ENCODE data around the gene DEFB132. TPM values are rescaled to one million over a fixed set of nuclear protein-coding genes. Genes with fewer than 3 reads are reported as not detected.

The DEFB132 gene
- total and polyA plus RNA-seq, 2 of the 8 experiments (the other 6 are each of a cell fraction or from before 2014, with no cell fraction given) = not detected

- 0 out of 2 replicates have a peak, but pooled peaks have one; percentile 15 for TF ChIP-seq TEAD4 (IDR thresholded peaks at IDR 0.05; ENCODE audit: low read depth, low read length)
- no peak for TF ChIP-seq RNF2 (IDR thresholded peaks at IDR 0.05; ENCODE audit: borderline replicate concordance, low read depth, low read length, missing control alignments, poor library complexity, severe bottlenecking)
- 0 out of 2 replicates have a peak, but pooled peaks have one; percentile 31 for TF ChIP-seq SP1 (IDR thresholded peaks at IDR 0.05; ENCODE audit: low read depth, low read length)
- Histone ChIP-seq H2BK12ac (ENCODE audit: low read depth, low read length) (no peak overlapping the region), H4K5ac (ENCODE audit: insufficient read length, low read depth, low read length) (no peak overlapping the region), H3K18ac (ENCODE audit: extremely low read depth, low read length) (no peak overlapping the region), H2AFZ (ENCODE audit: low read length) (no peak overlapping the region), H3K56ac (replicated peaks; ENCODE audit: insufficient read length, low read depth, low read length) (no peak overlapping the region), H2AK5ac (ENCODE audit: low read depth, low read length) (0 out of 2 replicates have a peak overlapping the region, but pooled peaks have one; percentile 28), H3K23me2 (ENCODE audit: low read depth, low read length) (no peaks in the 10 kb centered on the region; the same call in 1 of the 2 replicates), H3K9me3 (ENCODE audit: insufficient read depth in 2 of 2, low read depth in 1 of 2, low read length in 1 of 2) (no peaks in the 10 kb centered on the region), H3K36me3 (ENCODE audit: control insufficient read depth in 2 of 4, insufficient read depth in 4 of 4, low read length in 3 of 4) (peaks cover 8 to 21% (median 13%) of the 10 kb centered on the region in 4 experiments; a peak in 7 of 8 replicates), H4K8ac (ENCODE audit: extremely low read depth, insufficient read depth, low read length) (no peak overlapping the region), H3K79me1 (ENCODE audit: low read depth, low read length) (no peaks in the 10 kb centered on the region; the same call in 1 of the 2 replicates), H3K23ac (ENCODE audit: insufficient read length) (no peak overlapping the region), H3K4me1 (replicated peaks in 1 of 4; ENCODE audit: control insufficient read depth in 3 of 4, insufficient read depth in 4 of 4, low read length in 3 of 4) (peaks cover 0 to 4% (median 4%) of the 10 kb centered on the region in 4 experiments; a peak in 4 of 7 replicates), H3K27me3 (replicated peaks in 1 of 4; ENCODE audit: control insufficient read depth in 3 of 4, extremely low read depth in 1 of 4, insufficient read depth in 3 of 4, low read length in 3 of 4) (peaks cover 0 to 2% (median under 1%) of the 10 kb centered on the region in 4 experiments; a peak in 2 of 7 replicates), H3K14ac (ENCODE audit: insufficient read length) (no peak overlapping the region), H3K4me3 (ENCODE audit: extremely low read depth in 1 of 4, insufficient read depth in 2 of 4, low read depth in 3 of 4, low read length in 4 of 4) (peak overlapping the region; percentile 1 to 47 (median 20); a peak in 5 of 8 replicates), H4K20me1 (replicated peaks in 1 of 2; ENCODE audit: control insufficient read depth in 1 of 2, insufficient read depth in 2 of 2, low read length in 2 of 2) (peaks cover 2 to 8% of the 10 kb centered on the region in 2 experiments), H2BK5ac (ENCODE audit: low read depth, low read length) (0 out of 2 replicates have a peak overlapping the region, but pooled peaks have one; percentile 44), H2BK20ac (ENCODE audit: low read length) (0 out of 2 replicates have a peak overlapping the region, but pooled peaks have one; percentile 82), H3K4ac (replicated peaks; ENCODE audit: insufficient read length, low read depth, low read length) (no peak overlapping the region), H3K27ac (ENCODE audit: low read depth, low read length) (no peak overlapping the region), H3K4me2 (ENCODE audit: insufficient read depth in 1 of 2, low read depth in 2 of 2, low read length in 2 of 2) (peak overlapping the region; percentile 65 to 68), H2BK15ac (ENCODE audit: low read length) (no peak overlapping the region), H3K9ac (replicated peaks in 1 of 4; ENCODE audit: extremely low read depth in 1 of 4, low read depth in 3 of 4, low read length in 3 of 4) (no peak overlapping the region), H3K79me2 (ENCODE audit: control insufficient read depth in 1 of 2, insufficient read depth in 2 of 2, low read length in 2 of 2) (no peaks in the 10 kb centered on the region), H2BK120ac (replicated peaks; ENCODE audit: low read depth, low read length) (no peak overlapping the region), H4K91ac (replicated peaks; ENCODE audit: insufficient read length, low read length) (no peak overlapping the region)
- DNase-seq (ENCODE audit: low read depth in 1 of 2, low spot score in 2 of 2) (no peak), FAIRE-seq (no peak)
- POLR2A ChIA-PET (ENCODE audit: partially characterized antibody) = interaction anchor here (1.1 to 6.1 kb wide), 7 partner anchors 10 to 67 kb away, joined by 3 to 61 read pairs (median 10); partner anchors contain the start of genes SOX12 and ZCCHC3
- WGBS, 2 experiments (ENCODE audit: extremely low coverage in 1 of 2, insufficient coverage in 1 of 2, insufficient read length in 1 of 2, insufficient replicate concordance in 2 of 2, low coverage in 1 of 2, low lambda C conversion rate in 2 of 2, missing lambda C conversion rate in 1 of 2) = 56% methylated on average over 5 of the region's 5 CpGs; no CpG with 5 or more reads in 1 of the 2 experiments
- CTCF ChIA-PET (ENCODE audit: partially characterized antibody) = interaction anchor here (0.7 to 6.7 kb wide), 16 partner anchors 10 to 125 kb away, joined by 3 to 63 read pairs (median 4); no protein-coding TSS in a partner anchor
Observed at GRCh38 chr20:278181-278580, 20.7 kb downstream of the DEFB132 start.
